Astrocyte (in vitro differentiated cells and primary cell): ENCODE results near the gene SCARF1. TPM values are rescaled to one million over a fixed set of nuclear protein-coding genes. Genes with fewer than 3 reads are reported as not detected.
"Not testable (repeated sequence)": the region's sequence is repeated elsewhere in the genome, so short reads cannot be mapped to it uniquely, and the experiment has no call there.

Source experiments
- DNase-seq: peaks from one replicate; pipeline ENCODE4 v3.0.0-alpha.2; 2010; ENCODE audit warnings: low read depth
- FAIRE-seq: peaks from 2 replicates; lab custom pipeline; 2011; peaks lifted over from hg19 to GRCh38; lab: Jason Lieb, UNC
- H2AFZ ChIP-seq: 2 replicates; pipeline ENCODE4 v1.6.0; 2012; ENCODE audit warnings: low read depth, low read length, inconsistent platforms
- H3K27ac ChIP-seq: 2 replicates; pipeline ENCODE4 v1.5.1; 2011; ENCODE audit warnings: low read depth, low read length, inconsistent platforms
- H3K27me3 ChIP-seq: 2 replicates; pipeline ENCODE4 v1.6.0; 2011; ENCODE audit warnings: low read length, inconsistent platforms; ENCODE audit not compliant: insufficient read depth
- H3K36me3 ChIP-seq: 2 replicates; pipeline ENCODE4 v1.5.1; 2011; ENCODE audit warnings: low read length, inconsistent platforms; ENCODE audit not compliant: insufficient read depth
- H3K4me1 ChIP-seq: 2 replicates; pipeline ENCODE4 v1.5.1; 2011; ENCODE audit warnings: low read length, inconsistent platforms; ENCODE audit not compliant: insufficient read depth
- H3K4me2 ChIP-seq: 2 replicates; pipeline ENCODE4 v1.6.0; 2012; ENCODE audit warnings: low read length, inconsistent platforms
- H3K4me3 ChIP-seq: 2 replicates; pipeline ENCODE4 v1.5.1; 2011; ENCODE audit warnings: low read depth, mild to moderate bottlenecking, low read length, inconsistent platforms; ENCODE audit not compliant: insufficient read depth
- H3K79me2 ChIP-seq: 2 replicates; pipeline ENCODE4 v1.6.0; 2012; ENCODE audit warnings: mild to moderate bottlenecking, low read length, inconsistent platforms; ENCODE audit not compliant: insufficient read depth
- H3K9ac ChIP-seq: 2 replicates; pipeline ENCODE4 v1.6.0; 2012; ENCODE audit warnings: mild to moderate bottlenecking, low read length, inconsistent platforms
- H3K9me3 ChIP-seq: 2 replicates; pipeline ENCODE4 v1.5.1; 2012; ENCODE audit warnings: low read depth, mild to moderate bottlenecking, low read length, inconsistent platforms; ENCODE audit not compliant: insufficient read depth
- H4K20me1 ChIP-seq: 2 replicates; pipeline ENCODE4 v1.6.0; 2012; ENCODE audit warnings: low read length, inconsistent platforms; ENCODE audit not compliant: insufficient read depth
- H3K27ac Mint-ChIP-seq: one replicate; pipeline ENCODE4 v1.8.0; 2021; ENCODE audit warnings: mild to moderate bottlenecking, mixed read lengths; ENCODE audit not compliant: unreplicated experiment
- H3K27me3 Mint-ChIP-seq: one replicate; pipeline ENCODE4 v1.8.0; 2021; ENCODE audit warnings: low read depth, mixed read lengths; ENCODE audit not compliant: unreplicated experiment
- H3K36me3 Mint-ChIP-seq: one replicate; pipeline ENCODE4 v1.8.0; 2021; ENCODE audit warnings: low read depth, mixed read lengths; ENCODE audit not compliant: unreplicated experiment
- H3K4me1 Mint-ChIP-seq: one replicate; pipeline ENCODE4 v1.8.0; 2021; ENCODE audit warnings: low read depth, mixed read lengths; ENCODE audit not compliant: unreplicated experiment
- H3K4me3 Mint-ChIP-seq: one replicate; pipeline ENCODE4 v1.8.0; 2021; ENCODE audit warnings: mild to moderate bottlenecking, moderate library complexity, mixed read lengths; ENCODE audit not compliant: unreplicated experiment
- H3K9me3 Mint-ChIP-seq: one replicate; pipeline ENCODE4 v1.8.0; 2021; ENCODE audit warnings: mild to moderate bottlenecking, mixed read lengths; ENCODE audit not compliant: unreplicated experiment
- EZH2 ChIP-seq: IDR thresholded peaks from 2 replicates; pipeline ENCODE4 v1.6.1; 2012; ENCODE audit warnings: mild to moderate bottlenecking, low read length, inconsistent platforms; ENCODE audit not compliant: insufficient read depth
- total RNA-seq: library from RNA; stranded (reverse); gene quantifications from 2 replicates; pipeline ENCODE4 v1.2.1, GENCODE V29; 2021
- TF ChIP-seq, protein P1 (sequence below): IDR thresholded peaks from 2 replicates; pipeline ENCODE4 v1.5.1; 2011; ENCODE audit warnings: low read depth, mild to moderate bottlenecking, inconsistent platforms, low read length, moderate library complexity; ENCODE audit not compliant: insufficient read depth

SCARF1 gene
- total RNA-seq, 1 donor from 2014 or later = 3.9 TPM

DNA sequence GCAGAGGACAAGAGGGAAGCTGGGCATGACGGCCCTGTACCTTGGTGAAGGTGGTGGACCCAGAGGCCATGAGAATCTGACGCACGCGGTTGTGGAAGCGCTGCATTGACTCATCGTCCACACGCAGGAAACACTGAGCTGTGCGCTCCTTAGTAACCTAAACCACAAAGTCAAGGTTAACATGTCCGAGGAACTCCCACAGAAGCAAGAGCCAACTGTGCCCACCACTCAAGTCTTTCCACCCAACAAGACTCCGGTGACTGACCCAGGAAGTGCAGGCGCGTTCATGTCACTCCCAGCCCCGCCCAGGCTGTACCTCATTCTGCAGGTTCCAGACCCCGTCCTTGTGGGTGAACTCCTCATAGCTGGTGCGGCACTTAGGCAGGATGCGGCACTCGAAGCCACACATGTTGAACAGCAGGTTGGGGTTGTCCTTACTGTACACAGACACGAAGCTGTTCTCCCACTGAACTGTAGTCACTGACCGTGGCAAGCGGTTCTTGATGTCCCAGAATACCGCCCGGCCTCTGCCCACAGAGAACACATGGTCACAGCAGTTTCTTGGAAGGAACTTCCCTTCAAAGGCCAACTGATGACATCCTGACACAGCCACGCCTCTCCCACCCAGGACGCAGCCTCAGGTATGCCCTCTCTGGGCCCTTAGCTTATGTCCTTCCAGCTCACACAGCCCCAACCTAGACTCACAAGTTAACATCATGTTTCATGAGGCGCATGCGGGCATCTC lies 27.7 kb upstream of the SCARF1 start:
- H3K4me1 ChIP-seq = peaks cover 7% of the 10 kb centered on the region
- no peak for FAIRE-seq
- peaks cover 34% of the 10 kb centered on the region for H3K36me3 Mint-ChIP-seq

GRCh38 chr17:1663934-1664333 lies 18.4 kb upstream of the SCARF1 start:
- peaks cover 32% of the 10 kb centered on the region for H3K79me2 ChIP-seq
- FAIRE-seq = not testable (repeated sequence)

More for the DNA sequence above, 27.7 kb upstream of the SCARF1 start:
- Histone ChIP-seq H3K4me2 (no peak overlapping the region), H3K9me3 (no peaks in the 10 kb centered on the region), H3K79me2 (peaks cover 27% of the 10 kb centered on the region), H3K36me3 (peaks cover 74% of the 10 kb centered on the region), H3K27me3 (no peaks in the 10 kb centered on the region), H4K20me1 (peaks cover 58% of the 10 kb centered on the region), H3K27ac (no peak overlapping the region), H3K9ac (no peak overlapping the region), H3K4me3 (no peak overlapping the region), H2AFZ (no peak overlapping the region)
- no peak for DNase-seq
- H3K27ac Mint-ChIP-seq = peak overlapping the region; percentile 37
- H3K4me3 Mint-ChIP-seq = no peak overlapping the region
- H3K4me1 Mint-ChIP-seq = peaks cover 10% of the 10 kb centered on the region
- no peaks in the 10 kb centered on the region for H3K9me3 Mint-ChIP-seq
- no peak for TF ChIP-seq EZH2
- TF ChIP-seq, protein P1, sequence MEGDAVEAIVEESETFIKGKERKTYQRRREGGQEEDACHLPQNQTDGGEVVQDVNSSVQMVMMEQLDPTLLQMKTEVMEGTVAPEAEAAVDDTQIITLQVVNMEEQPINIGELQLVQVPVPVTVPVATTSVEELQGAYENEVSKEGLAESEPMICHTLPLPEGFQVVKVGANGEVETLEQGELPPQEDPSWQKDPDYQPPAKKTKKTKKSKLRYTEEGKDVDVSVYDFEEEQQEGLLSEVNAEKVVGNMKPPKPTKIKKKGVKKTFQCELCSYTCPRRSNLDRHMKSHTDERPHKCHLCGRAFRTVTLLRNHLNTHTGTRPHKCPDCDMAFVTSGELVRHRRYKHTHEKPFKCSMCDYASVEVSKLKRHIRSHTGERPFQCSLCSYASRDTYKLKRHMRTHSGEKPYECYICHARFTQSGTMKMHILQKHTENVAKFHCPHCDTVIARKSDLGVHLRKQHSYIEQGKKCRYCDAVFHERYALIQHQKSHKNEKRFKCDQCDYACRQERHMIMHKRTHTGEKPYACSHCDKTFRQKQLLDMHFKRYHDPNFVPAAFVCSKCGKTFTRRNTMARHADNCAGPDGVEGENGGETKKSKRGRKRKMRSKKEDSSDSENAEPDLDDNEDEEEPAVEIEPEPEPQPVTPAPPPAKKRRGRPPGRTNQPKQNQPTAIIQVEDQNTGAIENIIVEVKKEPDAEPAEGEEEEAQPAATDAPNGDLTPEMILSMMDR = no peak
- no peaks in the 10 kb centered on the region for H3K27me3 Mint-ChIP-seq

GRCh38 chr17:1661045-1661444 lies 15.5 kb upstream of the SCARF1 start:
- Histone ChIP-seq H3K27ac (no peak overlapping the region), H3K9me3 (no peaks in the 10 kb centered on the region), H3K79me2 (peaks cover 18% of the 10 kb centered on the region), H3K4me3 (no peak overlapping the region), H3K9ac (no peak overlapping the region), H4K20me1 (peaks cover 46% of the 10 kb centered on the region), H3K36me3 (peaks cover 56% of the 10 kb centered on the region), H2AFZ (no peak overlapping the region), H3K4me2 (no peak overlapping the region), H3K27me3 (no peaks in the 10 kb centered on the region), H3K4me1 (no peaks in the 10 kb centered on the region)
- H3K4me3 Mint-ChIP-seq = no peak overlapping the region
- H3K27me3 Mint-ChIP-seq = no peaks in the 10 kb centered on the region
- no peak for DNase-seq
- TF ChIP-seq, protein P1 = no peak
- no peak for TF ChIP-seq EZH2
- no peaks in the 10 kb centered on the region for H3K9me3 Mint-ChIP-seq
- no peak overlapping the region for H3K27ac Mint-ChIP-seq
- H3K36me3 Mint-ChIP-seq = peaks cover 35% of the 10 kb centered on the region
- no peaks in the 10 kb centered on the region for H3K4me1 Mint-ChIP-seq
- no peak for FAIRE-seq

More at GRCh38 chr17:1663934-1664333, 18.4 kb upstream of the SCARF1 start:
- H3K27me3 ChIP-seq, H3K4me3 Mint-ChIP-seq, H2AFZ ChIP-seq, H3K27ac ChIP-seq, H3K4me1 ChIP-seq, H3K4me2 ChIP-seq, H3K9me3 Mint-ChIP-seq, H3K4me3 ChIP-seq, DNase-seq, H3K9me3 ChIP-seq, H3K9ac ChIP-seq, H3K27ac Mint-ChIP-seq, H3K27me3 Mint-ChIP-seq: not testable (repeated sequence)
- Mint-ChIP-seq H3K36me3 (peaks cover 21% of the 10 kb centered on the region), H3K4me1 (peaks cover 11% of the 10 kb centered on the region)
- H3K36me3 ChIP-seq = peaks cover 47% of the 10 kb centered on the region
- H4K20me1 ChIP-seq = peaks cover 53% of the 10 kb centered on the region
